ENCODE data around the gene XXYLT1. TPM values are rescaled to one million over a fixed set of nuclear protein-coding genes. Genes with fewer than 3 reads are reported as not detected.
"Not testable (repeated sequence)": the region's sequence is repeated elsewhere in the genome, so short reads cannot be mapped to it uniquely, and the experiment has no call there.

XXYLT1 gene
- polyA plus RNA-seq, 3 donors = 2.2 to 7.7 (median 4.6) TPM

- H3K27ac ChIP-seq (ENCODE audit: low read depth, low read length) = no peak overlapping the region
- 57 to 77% (median 75%) methylated on average over 16 of the region's 16 CpGs for WGBS, 3 donors
Observed at GRCh38 chr3:195119461-195120266, 151.3 kb downstream of the XXYLT1 start.

- no peak overlapping the region for H3K27ac ChIP-seq (ENCODE audit: low read depth, low read length)
- WGBS, 3 donors = 89 to 90% (median 90%) methylated on average over 13 of the region's 13 CpGs
Observed at GRCh38 chr3:195118671-195119070, 152.3 kb downstream of the XXYLT1 start.

GRCh38 chr3:195117978-195118581 lies 152.9 kb downstream of the XXYLT1 start:
- WGBS, 3 donors = 44 to 69% (median 45%) methylated on average over 10 of the region's 10 CpGs
- no peak overlapping the region for H3K27ac ChIP-seq (ENCODE audit: low read depth, low read length)

- 45 to 70% (median 54%) methylated on average over 5 of the region's 5 CpGs for WGBS, 3 donors
- no peak overlapping the region for H3K27ac ChIP-seq (ENCODE audit: low read depth, low read length)
Observed at GRCh38 chr3:195116407-195117185, 154.4 kb downstream of the XXYLT1 start.

- WGBS, 3 donors = 84 to 85% (median 85%) methylated on average over 24 of the region's 24 CpGs
- no peak overlapping the region for H3K27ac ChIP-seq (ENCODE audit: low read depth, low read length)
Observed at GRCh38 chr3:195115600-195116406, 155.2 kb downstream of the XXYLT1 start.

- 84 to 93% (median 92%) methylated on average over 31 of the region's 31 CpGs for WGBS, 3 donors
- H3K27ac ChIP-seq (ENCODE audit: low read depth, low read length) = no peak overlapping the region
Observed at GRCh38 chr3:195114786-195115599, 156.0 kb downstream of the XXYLT1 start.

- no peak overlapping the region for H3K27ac ChIP-seq (ENCODE audit: low read depth, low read length)
- WGBS, 3 donors = 85 to 92% (median 89%) methylated on average over 14 of the region's 14 CpGs
Observed at GRCh38 chr3:195113536-195114425, 157.2 kb downstream of the XXYLT1 start.

- no peak overlapping the region for H3K27ac ChIP-seq (ENCODE audit: low read depth, low read length)
- WGBS, 3 donors = 74 to 88% (median 76%) methylated on average over 14 of the region's 14 CpGs
Observed at GRCh38 chr3:195113048-195113447, 157.9 kb downstream of the XXYLT1 start.

- no peak overlapping the region for H3K27ac ChIP-seq (ENCODE audit: low read depth, low read length)
- 87 to 92% (median 90%) methylated on average over 22 of the region's 22 CpGs for WGBS, 3 donors
Observed at GRCh38 chr3:195112361-195112791, 158.6 kb downstream of the XXYLT1 start.

- no peak overlapping the region for H3K27ac ChIP-seq (ENCODE audit: low read depth, low read length)
Observed at GRCh38 chr3:195111766-195112165, 159.2 kb downstream of the XXYLT1 start.

GRCh38 chr3:195111319-195111705 lies 159.6 kb downstream of the XXYLT1 start:
- H3K27ac ChIP-seq (ENCODE audit: low read depth, low read length) = no peak overlapping the region
- WGBS, 3 donors = 76 to 79% (median 78%) methylated on average over 9 of the region's 9 CpGs

More at GRCh38 chr3:195111766-195112165, 159.2 kb downstream of the XXYLT1 start:
- WGBS, 3 donors = 91 to 98% (median 97%) methylated on average over 9 of the region's 9 CpGs

GRCh38 chr3:195110647-195111318 lies 160.2 kb downstream of the XXYLT1 start:
- no peak overlapping the region for H3K27ac ChIP-seq (ENCODE audit: low read depth, low read length)
- 40 to 70% (median 45%) methylated on average over 14 of the region's 14 CpGs for WGBS, 3 donors

- 86 to 90% (median 90%) methylated on average over 10 of the region's 10 CpGs for WGBS, 3 donors
- H3K27ac ChIP-seq (ENCODE audit: low read depth, low read length) = no peak overlapping the region
Observed at GRCh38 chr3:195109098-195109657, 161.8 kb downstream of the XXYLT1 start.

- H3K27ac ChIP-seq (ENCODE audit: low read depth, low read length) = no peak overlapping the region
- 64 to 93% (median 83%) methylated on average over 8 of the region's 8 CpGs for WGBS, 3 donors
Observed at GRCh38 chr3:195107593-195107992, 163.4 kb downstream of the XXYLT1 start.

- not testable (repeated sequence) for H3K27ac ChIP-seq (ENCODE audit: low read depth, low read length)
- 82 to 87% (median 86%) methylated on average over 17 of the region's 17 CpGs for WGBS, 3 donors
Observed at GRCh38 chr3:195107031-195107430, 163.9 kb downstream of the XXYLT1 start.

- no peak overlapping the region for H3K27ac ChIP-seq (ENCODE audit: low read depth, low read length)
- WGBS, 3 donors = 4 to 6% (median 5%) methylated on average over 25 to 29 of the region's 29 CpGs
Observed at GRCh38 chr3:195106418-195106906, 164.5 kb downstream of the XXYLT1 start.

All from adipose tissue (tissue), 3 donors.